Measurements from ENCODE around the gene HDAC9.
A peak's percentile ranks its signal among the peaks of the same experiment; 100 is the strongest.

The HDAC9 gene

GRCh38 chr7:18902892-18903291 lies 407.3 kb downstream of the HDAC9 start:
- TF ChIP-seq CTCF (conservative IDR thresholded peaks at IDR 0.05): no peak
- TF ChIP-seq ZFX (IDR thresholded peaks at IDR 0.05): no peak
- H3K27ac ChIP-seq: no peak overlapping the region

- TF ChIP-seq ZFX (IDR thresholded peaks at IDR 0.05): no peak
- H3K27ac ChIP-seq: no peak overlapping the region
These were observed 408.1 kb downstream of the HDAC9 start for GRCh38 chr7:18903695-18904094.

- no peak overlapping the region for H3K27ac ChIP-seq
- no peak for TF ChIP-seq CTCF (conservative IDR thresholded peaks at IDR 0.05)
- TF ChIP-seq ZFX (IDR thresholded peaks at IDR 0.05): no peak
These were observed 409.9 kb downstream of the HDAC9 start for GRCh38 chr7:18905316-18905943.

- no peak for TF ChIP-seq ZFX (IDR thresholded peaks at IDR 0.05)
- peak; percentile 24 for TF ChIP-seq CTCF (conservative IDR thresholded peaks at IDR 0.05)
- no peak overlapping the region for H3K27ac ChIP-seq
These were observed 411.4 kb downstream of the HDAC9 start for GRCh38 chr7:18906901-18907300.

- no peak for TF ChIP-seq ZFX (IDR thresholded peaks at IDR 0.05)
- no peak for TF ChIP-seq CTCF (conservative IDR thresholded peaks at IDR 0.05)
These were observed 417.6 kb downstream of the HDAC9 start for GRCh38 chr7:18913106-18913505.

GRCh38 chr7:18916826-18917225 lies 421.3 kb downstream of the HDAC9 start:
- no peak overlapping the region for H3K27ac ChIP-seq
- TF ChIP-seq ZFX (IDR thresholded peaks at IDR 0.05) (no peak), CTCF (conservative IDR thresholded peaks at IDR 0.05) (no peak)

More at GRCh38 chr7:18913106-18913505, 417.6 kb downstream of the HDAC9 start:
- no peak overlapping the region for H3K27ac ChIP-seq

- H3K27ac ChIP-seq: no peak overlapping the region
- TF ChIP-seq ZFX (IDR thresholded peaks at IDR 0.05) (no peak), CTCF (conservative IDR thresholded peaks at IDR 0.05) (no peak)
These were observed 431.6 kb downstream of the HDAC9 start for GRCh38 chr7:18927134-18927533.

- H3K27ac ChIP-seq: no peak overlapping the region
- TF ChIP-seq CTCF (conservative IDR thresholded peaks at IDR 0.05) (no peak), ZFX (IDR thresholded peaks at IDR 0.05) (no peak)
These were observed 440.7 kb downstream of the HDAC9 start for GRCh38 chr7:18936265-18936664.
